C1 segment of cervical spinal cord (tissue), 14 donors: ENCODE measurements around the gene TMEM61.
"Not testable (repeated sequence)": the region's sequence is repeated elsewhere in the genome, so short reads cannot be mapped to it uniquely, and the experiment has no call there.

Experiments
- DNase-seq, 14 donors: peaks; one replicate each; lab custom pipeline; 2025; lab: John Stamatoyannopoulos, UW

The TMEM61 gene

GRCh38 chr1:54962612-54963395 is 17.6 kb upstream of the TMEM61 start:
- no peak for DNase-seq

DNA sequence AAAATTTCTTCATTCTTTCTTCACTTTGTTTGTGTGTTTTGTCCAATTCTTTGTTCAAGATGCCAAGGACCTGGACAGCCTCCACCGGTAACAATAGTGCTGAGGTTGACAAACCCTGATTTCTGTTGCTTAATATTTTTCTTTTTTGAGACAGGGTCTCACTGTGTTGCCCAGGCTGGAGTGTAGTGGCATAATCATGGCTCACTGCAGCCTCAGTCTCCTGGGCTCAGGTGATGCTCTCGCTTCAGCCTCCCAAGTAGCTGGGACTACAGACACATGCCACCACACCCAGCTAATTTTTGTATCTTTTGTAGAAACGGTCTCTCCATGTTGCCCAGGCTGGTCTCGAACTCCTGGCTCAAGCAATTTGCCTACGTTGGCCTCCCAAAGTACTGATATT is 16.6 kb upstream of the TMEM61 start:
- not testable (repeated sequence) for DNase-seq

GRCh38 chr1:54965624-54966340 is 14.6 kb upstream of the TMEM61 start:
- no peak for DNase-seq

DNA sequence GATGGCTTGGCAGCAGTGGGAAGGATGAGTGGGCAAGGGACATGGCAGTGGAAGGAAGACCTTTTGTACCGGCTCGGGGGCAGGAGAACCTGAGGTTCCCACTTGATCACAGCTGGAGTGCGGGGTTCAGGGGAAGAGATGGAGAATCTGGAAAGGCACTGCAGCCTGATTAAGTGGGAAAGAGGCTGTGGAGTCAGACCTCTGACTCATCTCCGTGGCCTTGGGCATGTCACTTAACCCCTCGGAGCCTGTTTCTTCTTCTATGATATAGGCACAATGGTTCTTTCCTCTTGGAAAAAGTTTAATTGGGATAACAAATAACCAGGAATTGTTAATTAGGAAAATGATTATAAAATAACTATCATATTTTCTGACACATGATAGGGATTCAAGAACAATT is 13.1 kb upstream of the TMEM61 start:
- DNase-seq: no peak

DNA sequence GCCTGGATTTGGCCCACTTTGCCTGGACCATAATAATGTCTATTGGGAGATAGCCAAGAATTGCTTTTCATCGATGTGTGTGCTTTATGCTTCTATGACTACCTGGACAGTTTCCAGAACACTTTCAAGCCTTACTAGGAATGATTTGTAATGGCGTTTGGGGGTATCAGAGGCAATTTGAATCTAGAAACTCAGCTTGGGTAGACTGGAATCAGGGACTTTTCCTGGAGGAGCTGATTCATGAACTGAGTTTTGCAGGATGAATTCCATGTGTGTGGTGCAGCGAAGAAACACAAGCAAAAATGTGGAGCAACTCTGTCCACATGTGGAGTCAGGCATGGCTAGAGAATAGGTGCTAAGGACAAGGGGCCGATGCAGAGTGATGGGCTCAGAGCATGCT is 11.9 kb upstream of the TMEM61 start:
- no peak for DNase-seq

DNA sequence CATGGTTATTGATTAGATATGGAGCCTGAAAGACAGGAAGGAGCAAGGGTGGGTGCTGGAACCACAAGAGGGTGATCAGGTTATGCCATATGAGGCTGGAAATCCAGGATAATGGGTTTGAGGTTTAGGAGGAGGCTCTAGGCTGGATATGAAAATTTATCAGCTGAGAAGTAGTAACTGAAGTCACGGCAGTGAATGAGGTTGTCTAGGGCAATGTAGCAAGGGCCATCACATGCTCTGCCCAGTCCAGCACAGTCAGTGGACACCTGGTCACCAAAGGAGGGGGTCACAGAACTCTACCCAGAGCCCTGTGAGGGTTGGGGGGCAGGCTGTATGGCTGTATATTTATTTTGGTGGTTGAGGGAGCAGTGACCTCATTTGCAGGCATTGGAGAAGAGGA is 10.5 kb upstream of the TMEM61 start:
- no peak for DNase-seq

DNA sequence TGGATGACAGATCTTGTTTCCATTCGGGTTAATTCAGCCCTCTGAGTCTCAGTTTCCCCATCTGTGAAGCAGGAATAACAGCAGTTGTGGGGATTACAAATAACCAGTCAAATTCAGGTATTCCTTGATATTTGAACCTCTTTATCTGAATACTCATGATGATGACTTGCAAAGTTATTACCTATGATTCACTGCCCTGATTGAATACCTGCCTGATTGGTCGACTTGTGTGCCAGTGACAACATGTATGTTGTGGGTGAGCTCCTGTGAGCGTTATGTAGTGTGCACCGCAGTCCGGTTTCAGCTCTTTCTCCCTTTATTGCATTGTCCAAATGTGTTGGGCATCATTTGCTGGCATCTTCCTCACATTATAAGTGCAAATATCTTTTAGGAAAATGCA is 9.5 kb upstream of the TMEM61 start:
- no peak for DNase-seq

DNA sequence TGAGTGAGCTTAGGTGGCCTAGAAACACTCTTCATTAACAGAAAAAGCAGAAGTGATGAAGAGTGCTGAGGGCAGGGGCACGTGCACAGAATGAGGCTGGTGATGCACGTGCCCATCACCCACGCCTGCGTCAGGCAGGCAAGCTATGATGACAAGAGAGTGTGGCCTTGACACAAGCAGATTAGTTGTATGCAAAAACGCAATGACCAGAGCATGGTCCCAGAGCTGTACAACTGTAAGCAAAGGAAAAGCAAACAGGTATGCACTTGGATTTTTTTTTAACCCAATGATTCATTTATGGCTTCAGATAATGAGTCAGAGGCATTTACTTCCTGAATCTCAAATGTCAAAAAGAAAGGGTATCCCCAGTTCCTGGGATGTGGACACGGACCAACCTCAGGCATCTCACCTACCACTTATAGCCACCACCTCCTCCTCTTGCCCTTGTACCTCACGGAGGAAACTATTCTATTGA is 9.1 kb upstream of the TMEM61 start:
- no peak for DNase-seq

DNA sequence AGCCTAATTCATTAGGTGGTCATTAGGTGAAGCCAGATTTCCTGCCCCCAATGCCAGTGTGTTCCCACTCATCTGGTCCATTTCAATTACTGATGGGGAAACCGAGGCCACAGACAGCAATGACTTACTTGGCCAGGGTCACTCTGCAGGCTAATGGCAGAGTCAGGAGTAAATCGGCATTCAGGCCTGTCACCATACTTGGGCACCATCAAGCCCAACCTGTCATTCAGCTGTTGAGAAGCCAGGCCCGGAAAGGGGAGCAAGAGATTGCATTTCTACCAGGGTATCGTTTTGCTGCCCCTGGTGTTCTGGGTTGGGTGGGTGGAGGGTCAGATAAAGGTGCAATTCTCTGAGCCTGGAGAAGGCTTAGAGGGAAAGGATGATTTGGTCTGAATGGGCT is 8.0 kb upstream of the TMEM61 start:
- no peak for DNase-seq

GRCh38 chr1:54973205-54973921 is 7.1 kb upstream of the TMEM61 start:
- DNase-seq: peak in 10 of 14 donors; percentile 23 to 87 (median 51)

DNA sequence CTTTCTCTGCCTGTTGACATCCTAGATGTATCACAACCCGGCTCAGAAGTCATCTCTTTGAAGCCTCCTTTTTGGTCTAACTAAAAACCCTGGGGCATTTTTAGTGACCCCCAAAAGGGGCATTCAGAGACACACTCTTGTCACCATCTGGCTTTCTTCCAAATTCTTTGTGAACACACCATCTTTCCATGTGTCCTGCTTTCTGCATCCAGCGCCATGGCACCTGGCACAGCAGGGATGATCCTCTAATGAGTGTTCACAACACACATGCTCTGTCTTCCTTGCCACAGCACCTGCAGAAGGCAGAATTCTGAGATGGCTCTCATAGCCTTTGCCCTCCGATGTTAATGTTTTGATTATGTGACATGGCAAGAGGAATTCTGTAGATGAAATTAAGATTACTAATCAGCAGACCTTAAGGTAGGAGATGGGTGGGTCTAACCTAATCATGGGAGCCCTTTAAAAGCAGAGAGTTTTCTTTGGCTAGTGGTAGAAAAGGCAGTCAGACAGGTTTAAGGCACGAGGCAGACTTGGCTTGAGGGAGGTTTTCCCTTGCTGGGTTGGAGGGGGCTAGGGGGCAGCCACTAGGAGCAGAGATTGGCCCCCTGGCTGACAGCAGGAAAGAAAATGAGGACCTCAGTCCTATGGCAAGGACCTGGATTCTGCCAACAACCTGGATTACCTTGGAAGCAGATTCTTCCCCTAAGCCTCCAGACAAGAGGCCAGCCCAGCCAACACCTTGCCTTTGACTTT is 4.9 kb upstream of the TMEM61 start:
- no peak for DNase-seq

DNA sequence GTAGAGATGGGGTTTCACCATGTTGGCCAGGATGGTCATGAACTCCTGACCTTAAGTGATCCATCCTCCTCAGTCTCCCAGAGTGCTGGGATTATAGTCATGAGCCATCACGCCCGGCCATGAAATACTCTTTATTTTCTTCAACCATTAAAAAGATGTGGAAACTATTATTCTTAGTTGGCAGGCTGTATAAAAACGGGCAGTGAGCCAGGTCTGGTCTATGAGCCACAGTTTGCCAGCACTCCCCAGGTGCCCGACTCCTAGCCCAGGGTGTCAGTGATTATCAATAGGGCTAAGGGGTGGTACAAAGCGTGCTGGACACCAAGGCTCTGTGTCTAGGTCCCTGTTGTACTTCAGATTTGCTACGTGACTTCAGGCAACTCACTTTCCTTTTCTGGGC is 3.7 kb upstream of the TMEM61 start:
- no peak for DNase-seq

DNA sequence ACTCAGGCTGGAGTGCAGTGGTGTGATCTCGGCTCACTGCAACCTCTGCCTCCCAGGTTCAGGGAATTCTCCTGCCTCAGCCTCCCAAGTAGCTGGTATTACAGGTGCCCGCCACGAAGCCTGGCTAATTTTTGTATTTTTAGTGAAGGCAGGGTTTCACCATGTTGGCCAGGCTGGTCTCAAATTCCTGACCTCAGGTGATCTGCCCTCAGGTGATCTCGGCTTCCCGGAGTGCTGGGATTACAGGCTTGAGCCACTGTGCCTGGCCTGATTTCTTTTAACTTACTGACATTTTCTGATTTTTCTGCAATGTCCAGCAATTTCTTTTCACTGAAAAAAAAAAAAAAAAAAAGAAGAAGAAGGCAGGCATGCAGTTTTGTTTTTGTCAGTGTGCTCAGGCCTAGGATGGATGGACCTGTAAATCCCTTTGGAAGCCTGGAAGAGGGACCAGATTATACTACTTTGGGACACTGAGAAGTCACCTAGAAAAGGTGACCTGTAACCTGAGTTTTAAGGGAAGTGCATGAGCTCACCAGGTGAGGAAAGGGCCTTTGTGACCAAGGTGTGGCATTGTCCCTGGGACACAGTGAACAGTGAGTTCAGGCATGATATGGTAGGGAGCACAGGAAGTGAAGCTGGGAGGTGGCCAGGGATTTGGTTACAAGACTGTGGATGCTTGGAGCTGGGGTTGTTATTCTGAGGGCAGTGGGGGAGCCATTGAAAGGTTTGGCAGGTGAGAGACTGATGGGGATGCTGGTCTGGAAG is 2.7 kb upstream of the TMEM61 start:
- no peak for DNase-seq

DNA sequence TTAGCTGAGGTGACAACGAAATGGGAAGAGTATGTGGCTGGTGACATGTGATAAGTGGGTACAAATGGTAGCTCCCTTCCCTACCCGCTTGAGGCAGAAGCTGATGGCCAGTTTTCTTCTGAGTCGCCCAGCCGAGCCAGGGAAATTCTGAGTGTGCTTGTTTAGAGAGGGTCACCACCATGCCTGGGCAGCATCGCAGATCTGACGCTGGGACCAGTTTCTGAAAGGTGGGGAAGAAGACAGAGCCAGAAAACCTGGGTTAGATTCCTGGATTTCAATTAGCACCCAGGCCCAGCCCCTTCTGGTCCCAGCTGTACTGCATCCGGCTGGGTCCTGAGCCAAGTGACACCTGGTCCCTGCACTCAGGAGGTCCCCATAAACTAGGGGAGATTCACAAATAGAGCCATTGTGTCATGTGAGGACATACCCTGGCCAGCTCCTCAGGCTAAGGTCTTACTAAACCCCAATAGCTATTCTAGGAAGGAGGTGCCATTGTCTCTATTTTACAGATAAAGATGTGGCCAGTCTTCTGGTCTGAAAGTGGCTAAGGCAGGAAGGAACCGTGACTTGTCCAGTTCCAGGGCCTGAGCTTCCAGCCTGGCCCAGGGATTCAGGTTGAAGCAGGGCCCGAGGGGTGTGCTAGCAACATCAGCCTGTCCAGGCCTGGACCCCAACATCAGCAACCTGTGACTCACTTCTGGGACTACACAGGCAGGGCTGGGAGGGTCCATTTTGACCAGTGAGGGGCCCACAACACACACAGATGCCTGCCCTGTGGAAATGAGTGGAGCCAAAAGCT is 1.7 kb upstream of the TMEM61 start:
- no peak for DNase-seq

GRCh38 chr1:54979327-54979891 is 1.0 kb upstream of the TMEM61 start:
- peak in 1 of 14 donors; percentile 38 for DNase-seq

- DNase-seq: no peak
These were observed 341 bp upstream of the TMEM61 start for GRCh38 chr1:54980046-54980527.

- no peak for DNase-seq
These were observed 1.0 kb downstream of the TMEM61 start for GRCh38 chr1:54981466-54981865.

DNA sequence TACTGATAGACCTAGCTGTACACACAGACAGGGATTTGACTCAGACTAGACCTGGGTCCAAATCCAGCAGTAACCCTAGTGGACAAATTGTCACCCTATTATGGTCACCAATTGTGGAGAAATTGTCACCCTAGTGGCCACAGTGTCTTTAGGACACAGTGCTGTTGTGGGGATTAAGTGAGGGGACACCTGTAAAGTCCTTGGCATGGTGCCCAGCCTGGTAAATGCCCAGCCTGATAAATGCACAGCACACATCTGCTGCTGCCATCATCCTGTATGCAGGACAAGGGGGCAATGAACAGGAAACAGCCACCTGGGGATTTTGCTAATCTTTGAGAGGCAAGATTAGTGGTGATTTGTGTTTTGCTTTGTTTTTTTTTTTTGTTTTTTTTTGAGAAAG is 2.3 kb downstream of the TMEM61 start:
- DNase-seq: no peak

DNA sequence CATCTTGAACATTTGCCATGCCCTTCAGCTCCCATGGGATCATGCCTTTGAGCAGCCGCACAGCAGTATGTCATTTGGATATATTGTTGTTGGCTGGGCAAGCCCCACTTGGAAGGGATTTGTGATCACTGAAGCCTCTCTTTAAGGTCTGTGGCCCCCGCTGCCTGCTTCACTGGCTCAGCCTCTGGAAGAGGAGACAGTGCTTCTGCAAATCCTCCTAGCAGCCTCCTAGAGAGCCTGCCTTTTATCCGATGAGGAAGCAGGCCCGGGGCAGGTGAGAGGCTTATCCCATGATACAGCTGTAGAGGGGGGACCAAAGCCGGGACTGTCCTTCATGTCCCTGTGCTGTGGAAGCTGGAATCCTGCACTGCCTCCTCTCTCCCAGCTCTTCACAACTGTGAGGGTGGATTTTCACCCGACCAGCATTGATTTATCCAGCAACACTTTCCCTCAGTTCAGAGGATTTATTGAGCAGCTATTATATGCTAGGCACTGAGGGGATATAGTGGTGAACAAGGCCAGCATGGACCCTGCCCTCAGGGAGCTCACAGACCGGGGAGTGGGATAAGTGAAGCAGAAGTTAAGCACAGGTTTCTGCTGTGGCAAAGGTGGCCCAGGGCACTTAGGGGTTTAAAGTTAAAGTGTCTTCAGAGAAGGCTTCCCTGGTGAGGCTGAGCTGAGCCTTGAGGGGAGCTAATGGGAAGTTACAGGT is 3.9 kb downstream of the TMEM61 start:
- no peak for DNase-seq
